ENCODE results near the gene CXCL17.
"Not testable (repeated sequence)": the region's sequence is repeated elsewhere in the genome, so short reads cannot be mapped to it uniquely, and the experiment has no call there.

Gene CXCL17

DNA sequence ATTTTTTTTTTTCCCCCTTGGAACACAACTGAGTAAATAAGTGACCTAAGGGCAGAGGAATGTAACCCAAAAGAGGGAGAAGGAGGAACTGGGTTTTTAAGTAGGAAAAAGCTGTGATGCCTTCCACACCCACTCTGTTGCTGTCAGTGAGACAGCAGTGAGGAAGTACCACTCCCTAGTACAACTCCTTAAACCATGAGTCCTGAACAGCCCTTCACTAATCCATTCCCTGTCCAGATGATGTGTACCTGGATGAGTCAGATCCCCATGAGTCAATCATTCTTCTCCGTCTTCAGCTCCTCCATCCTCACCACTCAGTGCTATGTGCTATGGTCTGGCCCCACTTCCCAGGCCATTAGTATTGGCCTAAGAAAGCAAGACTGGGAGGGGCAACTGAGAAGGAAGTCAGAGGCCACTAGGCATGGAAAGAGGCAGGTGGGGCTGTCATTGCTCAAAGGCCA is 12.9 kb upstream of the CXCL17 start:
- Histone ChIP-seq H3K27ac (ENCODE audit: low read depth, low read length) (no peak overlapping the region), H3K36me3 (ENCODE audit: control insufficient read depth, insufficient read depth, low read length) (no peaks in the 10 kb centered on the region), H3K4me1 (ENCODE audit: control insufficient read depth, insufficient read depth, low read length) (no peaks in the 10 kb centered on the region), H3K9ac (ENCODE audit: low read length) (no peak overlapping the region), H3K4me3 (ENCODE audit: low read length) (no peak overlapping the region), H3K27me3 (ENCODE audit: control insufficient read depth, insufficient read depth, low read length) (no peaks in the 10 kb centered on the region)

DNA sequence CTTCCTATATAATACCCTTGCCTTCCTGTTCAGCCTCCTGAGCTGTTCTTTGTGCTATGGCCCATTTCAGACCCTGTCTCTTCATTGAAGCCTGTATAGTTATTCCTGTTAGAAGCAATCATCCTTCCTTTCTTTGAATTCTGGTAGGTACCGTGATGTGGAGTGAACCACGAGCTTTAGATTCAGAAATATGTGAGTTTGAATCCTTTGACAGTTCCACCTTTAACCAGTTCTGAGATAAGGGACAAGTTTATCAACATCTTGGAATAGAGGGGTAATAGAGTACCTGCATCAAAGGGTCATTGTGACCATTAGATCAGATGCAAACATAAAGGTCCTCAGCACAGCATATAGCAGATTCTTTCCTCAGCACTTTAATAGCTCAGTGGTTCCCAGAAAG is 12.3 kb upstream of the CXCL17 start:
- Histone ChIP-seq H3K9ac (ENCODE audit: low read length) (no peak overlapping the region), H3K4me1 (ENCODE audit: control insufficient read depth, insufficient read depth, low read length) (no peaks in the 10 kb centered on the region), H3K36me3 (ENCODE audit: control insufficient read depth, insufficient read depth, low read length) (no peaks in the 10 kb centered on the region), H3K27ac (ENCODE audit: low read depth, low read length) (no peak overlapping the region), H3K27me3 (ENCODE audit: control insufficient read depth, insufficient read depth, low read length) (no peaks in the 10 kb centered on the region), H3K4me3 (ENCODE audit: low read length) (no peak overlapping the region)

DNA sequence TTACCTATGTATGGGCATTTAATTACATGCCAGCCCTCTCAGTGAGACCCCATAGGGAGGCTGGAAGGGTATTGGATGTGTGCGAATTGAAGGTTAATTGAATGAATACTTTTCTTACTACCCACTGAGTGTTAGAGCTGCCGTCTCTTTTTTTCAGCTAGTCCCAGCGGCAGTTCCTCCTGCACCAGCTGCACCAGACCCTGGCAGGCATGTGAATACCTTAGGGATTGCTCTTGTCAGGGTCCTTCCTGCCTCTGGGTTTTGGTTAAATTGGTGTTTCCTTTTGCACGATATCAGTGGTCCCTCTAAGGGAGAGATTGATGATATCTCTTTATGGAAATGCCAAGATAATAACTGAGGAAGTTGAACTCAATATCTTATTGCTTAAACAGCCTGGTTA is 9.8 kb upstream of the CXCL17 start:
- Histone ChIP-seq H3K9ac (ENCODE audit: low read length) (no peak overlapping the region), H3K27me3 (ENCODE audit: control insufficient read depth, insufficient read depth, low read length) (no peaks in the 10 kb centered on the region), H3K27ac (ENCODE audit: low read depth, low read length) (no peak overlapping the region), H3K4me1 (ENCODE audit: control insufficient read depth, insufficient read depth, low read length) (no peaks in the 10 kb centered on the region), H3K36me3 (ENCODE audit: control insufficient read depth, insufficient read depth, low read length) (no peaks in the 10 kb centered on the region), H3K4me3 (ENCODE audit: low read length) (no peak overlapping the region)

DNA sequence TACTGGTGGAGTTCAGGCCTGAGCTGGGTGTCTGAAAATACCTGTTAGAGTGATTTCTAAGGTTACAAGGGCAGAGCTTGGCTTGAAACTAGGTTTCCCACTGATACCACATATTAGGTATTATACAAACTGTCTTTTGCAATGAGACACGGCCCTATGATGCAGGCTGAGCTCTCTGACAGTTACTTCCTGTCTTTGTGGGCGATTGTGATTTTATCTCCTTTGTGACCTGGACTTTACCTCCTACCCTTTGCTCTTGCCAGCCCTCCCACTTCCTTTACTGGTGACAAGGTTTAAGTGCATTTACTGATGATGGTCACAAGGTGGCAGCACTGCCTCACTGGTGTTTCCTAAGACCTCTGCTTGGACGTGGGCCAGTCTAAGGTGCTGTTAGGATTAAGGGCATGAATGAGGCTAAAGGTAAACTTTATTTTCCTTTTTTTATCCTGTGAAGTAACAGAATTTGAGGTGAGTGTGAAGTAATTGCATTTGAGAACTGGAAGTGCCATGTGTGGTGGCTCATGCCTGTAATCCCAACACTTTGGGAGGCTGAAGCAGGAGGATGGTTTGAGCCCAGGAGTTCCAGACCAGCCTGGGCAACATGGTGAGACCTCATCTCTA is 7.7 kb upstream of the CXCL17 start:
- Histone ChIP-seq H3K36me3 (ENCODE audit: control insufficient read depth, insufficient read depth, low read length) (no peaks in the 10 kb centered on the region), H3K4me3 (ENCODE audit: low read length) (no peak overlapping the region), H3K4me1 (ENCODE audit: control insufficient read depth, insufficient read depth, low read length) (no peaks in the 10 kb centered on the region), H3K27me3 (ENCODE audit: control insufficient read depth, insufficient read depth, low read length) (no peaks in the 10 kb centered on the region), H3K27ac (ENCODE audit: low read depth, low read length) (no peak overlapping the region), H3K9ac (ENCODE audit: low read length) (no peak overlapping the region)

DNA sequence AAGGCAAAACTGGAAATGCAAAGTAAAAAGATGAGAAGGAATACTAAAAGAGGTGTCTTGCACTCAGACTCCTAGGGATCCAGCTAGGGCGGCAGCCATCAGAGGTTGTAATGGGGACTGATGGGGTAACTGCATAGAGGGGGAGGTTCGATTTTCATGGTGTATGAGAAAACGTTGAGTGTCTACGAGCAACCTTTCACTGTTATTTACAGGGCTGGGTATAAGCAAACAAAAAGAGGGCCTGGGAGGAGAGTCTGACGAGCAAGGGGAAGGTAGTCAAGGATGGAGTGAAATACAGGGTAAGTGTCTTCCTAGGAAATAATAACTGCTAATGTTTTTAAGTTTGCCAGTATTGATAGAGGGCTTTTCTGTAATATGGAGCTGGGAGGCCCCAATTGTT is 5.6 kb upstream of the CXCL17 start:
- not testable (repeated sequence) for H3K27me3 ChIP-seq (ENCODE audit: control insufficient read depth, insufficient read depth, low read length); H3K27ac ChIP-seq (ENCODE audit: low read depth, low read length); H3K4me1 ChIP-seq (ENCODE audit: control insufficient read depth, insufficient read depth, low read length); H3K36me3 ChIP-seq (ENCODE audit: control insufficient read depth, insufficient read depth, low read length); H3K9ac ChIP-seq (ENCODE audit: low read length); H3K4me3 ChIP-seq (ENCODE audit: low read length)

DNA sequence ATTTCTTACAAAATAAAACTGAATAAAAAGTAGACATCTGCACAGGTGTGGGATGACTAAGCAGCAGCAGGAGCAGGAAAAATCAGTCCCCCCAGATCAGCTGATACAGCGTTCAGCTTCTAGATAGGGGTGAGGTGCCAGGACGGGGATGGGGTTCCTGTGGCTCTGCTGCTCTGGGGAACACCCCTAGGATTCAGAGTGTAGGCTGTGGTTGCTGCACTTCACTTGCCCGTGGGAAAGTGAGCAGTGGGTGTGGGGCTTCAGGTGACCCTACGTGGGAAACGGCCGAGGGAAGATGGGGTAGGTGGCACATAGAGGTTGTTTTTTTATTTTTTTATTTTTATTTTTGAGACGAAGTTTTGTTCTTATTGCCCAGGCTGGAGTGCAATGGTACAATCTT is 3.2 kb upstream of the CXCL17 start:
- H3K27ac ChIP-seq (ENCODE audit: low read depth, low read length), result no peak overlapping the region
- no peaks in the 10 kb centered on the region for H3K4me1 ChIP-seq (ENCODE audit: control insufficient read depth, insufficient read depth, low read length)
- no peak overlapping the region for H3K9ac ChIP-seq (ENCODE audit: low read length)
- no peak overlapping the region for H3K4me3 ChIP-seq (ENCODE audit: low read length)
- H3K27me3 ChIP-seq (ENCODE audit: control insufficient read depth, insufficient read depth, low read length), result no peaks in the 10 kb centered on the region
- H3K36me3 ChIP-seq (ENCODE audit: control insufficient read depth, insufficient read depth, low read length), result no peaks in the 10 kb centered on the region

DNA sequence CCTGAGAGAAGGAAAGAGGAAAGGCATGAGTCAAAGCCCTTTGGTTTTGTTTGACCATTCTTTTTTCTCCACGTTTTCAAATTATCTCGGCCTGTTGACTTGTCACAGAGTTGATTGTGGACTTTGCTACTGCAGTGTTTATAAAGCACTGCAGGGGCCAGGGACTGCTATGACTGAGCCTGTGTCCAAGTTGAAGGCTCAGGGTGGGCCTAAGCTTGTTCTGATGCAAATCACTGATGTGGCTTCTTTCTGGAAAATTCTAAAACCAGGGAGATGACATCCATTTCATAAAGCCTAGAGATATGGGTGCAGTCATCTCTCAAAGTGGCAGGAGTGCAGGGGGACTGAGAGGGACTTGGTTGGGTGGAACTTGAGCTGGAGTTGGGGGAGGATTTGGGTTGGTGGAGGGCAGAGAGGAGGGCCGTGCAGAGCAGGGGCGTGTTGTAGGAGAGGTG is 1.2 kb upstream of the CXCL17 start:
- no peak overlapping the region for H3K9ac ChIP-seq (ENCODE audit: low read length)
- no peak overlapping the region for H3K27ac ChIP-seq (ENCODE audit: low read depth, low read length)
- no peak overlapping the region for H3K4me3 ChIP-seq (ENCODE audit: low read length)
- no peaks in the 10 kb centered on the region for H3K36me3 ChIP-seq (ENCODE audit: control insufficient read depth, insufficient read depth, low read length)
- no peaks in the 10 kb centered on the region for H3K4me1 ChIP-seq (ENCODE audit: control insufficient read depth, insufficient read depth, low read length)
- no peaks in the 10 kb centered on the region for H3K27me3 ChIP-seq (ENCODE audit: control insufficient read depth, insufficient read depth, low read length)

DNA sequence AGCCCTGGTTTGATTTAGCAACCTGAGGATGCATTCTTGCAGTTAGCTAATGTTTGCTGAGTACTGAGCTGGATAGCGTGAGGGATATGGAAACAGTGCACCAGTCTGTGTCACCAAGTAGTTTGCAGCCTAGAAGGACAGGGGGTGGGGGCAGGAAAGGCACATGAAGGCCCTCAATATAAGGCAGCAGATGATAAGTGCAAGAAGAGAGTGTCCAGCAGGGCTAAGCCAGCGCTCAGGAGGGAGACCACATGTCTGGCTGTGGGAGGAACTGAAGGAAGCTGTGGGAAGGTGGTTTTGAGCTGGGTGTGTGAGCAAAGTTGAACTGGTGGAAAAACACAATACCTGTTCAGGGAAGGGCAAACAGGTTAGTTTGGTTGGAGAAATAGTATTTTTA is 1.7 kb downstream of the CXCL17 start:
- no peaks in the 10 kb centered on the region for H3K36me3 ChIP-seq (ENCODE audit: control insufficient read depth, insufficient read depth, low read length)
- H3K27ac ChIP-seq (ENCODE audit: low read depth, low read length), result no peak overlapping the region
- no peaks in the 10 kb centered on the region for H3K4me1 ChIP-seq (ENCODE audit: control insufficient read depth, insufficient read depth, low read length)
- H3K9ac ChIP-seq (ENCODE audit: low read length), result no peak overlapping the region
- H3K27me3 ChIP-seq (ENCODE audit: control insufficient read depth, insufficient read depth, low read length), result no peaks in the 10 kb centered on the region
- no peak overlapping the region for H3K4me3 ChIP-seq (ENCODE audit: low read length)

DNA sequence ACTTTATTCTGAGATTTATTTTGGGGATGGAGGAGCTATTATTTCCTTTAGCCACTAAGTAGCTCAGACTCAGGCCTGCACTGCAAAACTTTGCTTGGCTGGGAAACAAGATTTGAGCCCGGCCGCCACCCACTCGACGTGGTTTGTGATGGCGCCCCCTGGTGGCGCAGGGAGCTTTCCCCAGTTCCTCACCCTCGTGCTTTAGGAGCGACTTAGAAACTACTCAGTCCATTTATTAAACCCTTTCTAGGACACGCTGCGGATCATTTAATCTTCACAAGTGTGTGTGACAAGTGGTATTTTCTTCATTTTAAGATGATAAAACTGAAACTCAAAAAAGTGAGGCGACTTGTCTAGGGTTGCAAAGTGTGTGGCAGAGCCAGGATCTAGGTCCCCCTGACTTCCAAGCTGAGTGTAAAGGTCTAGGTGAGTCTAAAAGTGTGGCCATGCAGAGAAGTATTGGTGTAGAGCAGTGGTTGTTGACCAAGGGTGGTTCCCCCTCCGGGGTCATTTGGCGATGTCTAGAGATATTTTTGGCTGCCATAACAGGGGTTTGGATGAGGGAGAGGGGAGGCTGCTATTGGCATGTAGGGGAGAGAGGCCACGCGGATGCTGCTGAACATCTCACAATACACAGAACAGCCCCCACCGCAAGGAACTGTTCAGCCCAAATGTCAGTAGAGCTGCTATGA is 2.2 kb downstream of the CXCL17 start:
- no peak overlapping the region for H3K9ac ChIP-seq (ENCODE audit: low read length)
- H3K27ac ChIP-seq (ENCODE audit: low read depth, low read length), result no peak overlapping the region
- no peaks in the 10 kb centered on the region for H3K27me3 ChIP-seq (ENCODE audit: control insufficient read depth, insufficient read depth, low read length)
- no peaks in the 10 kb centered on the region for H3K4me1 ChIP-seq (ENCODE audit: control insufficient read depth, insufficient read depth, low read length)
- no peaks in the 10 kb centered on the region for H3K36me3 ChIP-seq (ENCODE audit: control insufficient read depth, insufficient read depth, low read length)
- H3K4me3 ChIP-seq (ENCODE audit: low read length), result no peak overlapping the region

DNA sequence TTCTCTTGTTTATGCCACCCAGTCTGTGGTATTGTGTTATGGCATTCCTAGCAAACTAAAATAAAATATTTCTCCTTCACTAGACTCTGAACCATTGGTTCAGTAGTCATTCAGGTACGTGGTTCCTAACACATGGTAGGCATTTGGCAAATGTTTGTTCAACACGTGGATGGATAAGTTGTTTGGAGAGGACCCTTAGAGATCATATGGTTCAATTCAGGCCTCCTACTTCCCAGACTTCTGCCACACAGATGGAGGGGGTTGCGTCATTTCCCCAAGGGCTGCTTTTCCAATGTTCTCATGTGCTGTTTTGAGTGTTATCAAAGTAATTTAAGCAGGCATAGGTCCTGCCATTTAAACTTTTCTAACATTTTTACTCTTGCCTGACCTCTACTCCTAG is 6.7 kb downstream of the CXCL17 start:
- Histone ChIP-seq H3K4me3 (ENCODE audit: low read length) (no peak overlapping the region), H3K9ac (ENCODE audit: low read length) (no peak overlapping the region), H3K27ac (ENCODE audit: low read depth, low read length) (no peak overlapping the region), H3K36me3 (ENCODE audit: control insufficient read depth, insufficient read depth, low read length) (no peaks in the 10 kb centered on the region), H3K4me1 (ENCODE audit: control insufficient read depth, insufficient read depth, low read length) (no peaks in the 10 kb centered on the region), H3K27me3 (ENCODE audit: control insufficient read depth, insufficient read depth, low read length) (no peaks in the 10 kb centered on the region)

DNA sequence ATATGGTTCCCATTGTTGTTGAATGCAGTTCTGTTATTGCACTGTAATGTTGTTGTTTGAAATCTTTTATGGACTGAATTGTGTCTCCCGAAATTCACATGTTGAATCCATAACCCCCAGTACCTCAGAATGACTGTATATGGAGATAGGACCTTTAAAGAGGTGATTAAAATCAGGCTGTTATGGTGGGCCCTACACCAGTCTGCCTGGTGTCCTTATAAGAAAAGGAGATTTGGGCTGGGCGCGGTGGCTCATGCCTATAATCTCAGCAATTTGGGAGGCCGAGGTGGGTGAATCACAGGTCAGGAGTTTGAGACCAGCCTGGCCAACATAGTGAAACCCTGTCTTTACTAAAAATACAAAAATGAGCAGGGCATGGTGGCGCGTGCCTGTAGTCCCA is 7.4 kb downstream of the CXCL17 start:
- Histone ChIP-seq H3K4me1 (ENCODE audit: control insufficient read depth, insufficient read depth, low read length) (no peaks in the 10 kb centered on the region), H3K9ac (ENCODE audit: low read length) (no peak overlapping the region), H3K27ac (ENCODE audit: low read depth, low read length) (no peak overlapping the region)

DNA sequence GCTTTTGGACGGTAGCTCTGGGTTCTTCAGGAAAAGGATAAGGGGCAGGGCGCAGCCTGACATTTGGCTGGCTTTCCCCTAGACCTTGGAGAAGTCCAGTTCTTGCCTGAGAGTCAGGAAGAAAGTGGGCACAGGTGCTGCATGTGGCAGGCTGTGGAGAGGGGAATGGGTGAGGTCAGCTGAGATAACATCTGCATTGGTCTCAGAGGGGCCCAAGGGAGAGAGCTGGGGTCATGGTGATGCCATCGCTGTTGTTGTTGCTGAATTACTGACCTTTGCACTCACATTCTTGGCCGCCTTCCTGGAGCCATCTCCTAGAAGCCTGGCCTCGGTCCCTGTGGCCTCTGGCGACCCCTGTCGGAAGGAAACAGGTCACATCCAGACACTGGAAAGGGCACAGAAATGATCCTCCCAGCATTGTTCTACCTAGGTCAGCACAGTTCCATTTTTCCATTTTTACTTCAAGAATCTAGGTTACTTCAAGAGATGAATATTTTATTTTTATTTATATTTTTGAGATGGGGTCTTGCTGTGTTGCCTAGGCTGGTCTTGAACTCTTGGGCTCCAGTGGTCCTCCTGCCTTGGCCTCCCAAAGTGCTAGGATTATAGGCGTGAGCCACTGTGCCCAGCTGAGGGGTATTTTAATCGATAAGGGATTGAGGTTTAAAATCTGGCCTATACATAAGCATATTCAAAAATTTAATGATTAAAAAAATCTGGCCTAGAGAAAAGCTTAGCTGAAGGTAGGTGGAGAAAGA is 9.1 kb downstream of the CXCL17 start:
- Histone ChIP-seq H3K27ac (ENCODE audit: low read depth, low read length) (no peak overlapping the region), H3K4me3 (ENCODE audit: low read length) (no peak overlapping the region), H3K27me3 (ENCODE audit: control insufficient read depth, insufficient read depth, low read length) (no peaks in the 10 kb centered on the region), H3K9ac (ENCODE audit: low read length) (no peak overlapping the region), H3K36me3 (ENCODE audit: control insufficient read depth, insufficient read depth, low read length) (no peaks in the 10 kb centered on the region), H3K4me1 (ENCODE audit: control insufficient read depth, insufficient read depth, low read length) (no peaks in the 10 kb centered on the region)

More for the DNA sequence above, 7.4 kb downstream of the CXCL17 start:
- Histone ChIP-seq H3K36me3 (ENCODE audit: control insufficient read depth, insufficient read depth, low read length) (no peaks in the 10 kb centered on the region), H3K27me3 (ENCODE audit: control insufficient read depth, insufficient read depth, low read length) (no peaks in the 10 kb centered on the region), H3K4me3 (ENCODE audit: low read length) (no peak overlapping the region)
